AG10803 (cell line): ENCODE data around the gene ADGRD1.

ENCODE experiments used
- DNase-seq: peaks from one replicate; pipeline ENCODE4 v3.0.0; 2010; ENCODE audit warnings: low read depth
- H3K4me3 ChIP-seq: 2 replicates; pipeline ENCODE4 v1.5.1; 2011; ENCODE audit warnings: mild to moderate bottlenecking, low read length, control low read depth
- CTCF ChIP-seq: conservative IDR thresholded peaks from 2 replicates; pipeline ENCODE4 v1.5.1; 2011; ENCODE audit warnings: mild to moderate bottlenecking, low read length, control low read depth, inconsistent platforms

ADGRD1 gene

GRCh38 chr12:131048611-131048990 lies 94.9 kb downstream of the ADGRD1 start:
- no peak for DNase-seq
- TF ChIP-seq CTCF = no peak
- no peak overlapping the region for H3K4me3 ChIP-seq

GRCh38 chr12:131049002-131049401 lies 95.3 kb downstream of the ADGRD1 start:
- H3K4me3 ChIP-seq = no peak overlapping the region
- DNase-seq = no peak
- TF ChIP-seq CTCF = no peak

- TF ChIP-seq CTCF = no peak
- no peak for DNase-seq
- H3K4me3 ChIP-seq = no peak overlapping the region
Measured at GRCh38 chr12:131049549-131050339, 96.0 kb downstream of the ADGRD1 start.

GRCh38 chr12:131050463-131051154 lies 96.9 kb downstream of the ADGRD1 start:
- no peak for TF ChIP-seq CTCF
- no peak overlapping the region for H3K4me3 ChIP-seq
- no peak for DNase-seq

GRCh38 chr12:131051155-131051473 lies 97.4 kb downstream of the ADGRD1 start:
- H3K4me3 ChIP-seq = no peak overlapping the region
- DNase-seq = no peak
- TF ChIP-seq CTCF = no peak

GRCh38 chr12:131052063-131052781 lies 98.5 kb downstream of the ADGRD1 start:
- H3K4me3 ChIP-seq = no peak overlapping the region
- TF ChIP-seq CTCF = no peak
- no peak for DNase-seq
